ENCODE data around the gene C3orf85.
"Not testable (repeated sequence)": the region's sequence is repeated elsewhere in the genome, so short reads cannot be mapped to it uniquely, and the experiment has no call there.

C3orf85 gene

GRCh38 chr3:109118584-109118983, 17.9 kb upstream of the C3orf85 start:
- H3K4me3 ChIP-seq (ENCODE audit: low read depth, low read length) = no peak overlapping the region
- POLR2A ChIA-PET = no interaction called here
- TF ChIP-seq CTCF (IDR thresholded peaks at IDR 0.05; ENCODE audit: insufficient read depth, low read length, missing control alignments) = no peak
- no peak for DNase-seq (ENCODE audit: low read depth, low spot score)
- CTCF ChIA-PET = no interaction called here

GRCh38 chr3:109122690-109123089, 13.8 kb upstream of the C3orf85 start:
- H3K4me3 ChIP-seq (ENCODE audit: low read depth, low read length) = no peak overlapping the region
- no peak for DNase-seq (ENCODE audit: low read depth, low spot score)
- TF ChIP-seq CTCF (IDR thresholded peaks at IDR 0.05; ENCODE audit: insufficient read depth, low read length, missing control alignments) = no peak
- ChIA-PET CTCF (no interaction called here), POLR2A (no interaction called here)

GRCh38 chr3:109125902-109126301, 10.6 kb upstream of the C3orf85 start:
- DNase-seq (ENCODE audit: low read depth, low spot score) = no peak
- POLR2A ChIA-PET = no interaction called here
- CTCF ChIA-PET = no interaction called here
- H3K4me3 ChIP-seq (ENCODE audit: low read depth, low read length) = no peak overlapping the region
- TF ChIP-seq CTCF (IDR thresholded peaks at IDR 0.05; ENCODE audit: insufficient read depth, low read length, missing control alignments) = no peak

- ChIA-PET CTCF (no interaction called here), POLR2A (no interaction called here)
- TF ChIP-seq CTCF (IDR thresholded peaks at IDR 0.05; ENCODE audit: insufficient read depth, low read length, missing control alignments) = no peak
- no peak for DNase-seq (ENCODE audit: low read depth, low spot score)
- H3K4me3 ChIP-seq (ENCODE audit: low read depth, low read length) = no peak overlapping the region
Observed at GRCh38 chr3:109127553-109127952, 9.0 kb upstream of the C3orf85 start.

GRCh38 chr3:109131276-109131675, 5.2 kb upstream of the C3orf85 start:
- DNase-seq (ENCODE audit: low read depth, low spot score) = no peak
- ChIA-PET CTCF (no interaction called here), POLR2A (no interaction called here)
- no peak for TF ChIP-seq CTCF (IDR thresholded peaks at IDR 0.05; ENCODE audit: insufficient read depth, low read length, missing control alignments)
- H3K4me3 ChIP-seq (ENCODE audit: low read depth, low read length) = no peak overlapping the region

GRCh38 chr3:109132801-109133473, 3.6 kb upstream of the C3orf85 start:
- ChIA-PET POLR2A (interaction anchor here (0.7 kb wide), 1 partner anchor 1065 kb away, joined by 5 read pairs; no protein-coding TSS in a partner anchor), CTCF (no interaction called here)
- no peak overlapping the region for H3K4me3 ChIP-seq (ENCODE audit: low read depth, low read length)
- DNase-seq (ENCODE audit: low read depth, low spot score) = no peak
- no peak for TF ChIP-seq CTCF (IDR thresholded peaks at IDR 0.05; ENCODE audit: insufficient read depth, low read length, missing control alignments)

- H3K4me3 ChIP-seq (ENCODE audit: low read depth, low read length); CTCF ChIA-PET; DNase-seq (ENCODE audit: low read depth, low spot score): not testable (repeated sequence)
- POLR2A ChIA-PET = interaction anchor here (0.7 kb wide), 1 partner anchor 1065 kb away, joined by 5 read pairs; no protein-coding TSS in a partner anchor
Observed at GRCh38 chr3:109133474-109133816, 3.1 kb upstream of the C3orf85 start.
